ENCODE measurements around the gene SPSB3.
"Not testable (repeated sequence)": the region's sequence is repeated elsewhere in the genome, so short reads cannot be mapped to it uniquely, and the experiment has no call there.

SPSB3 gene

DNA sequence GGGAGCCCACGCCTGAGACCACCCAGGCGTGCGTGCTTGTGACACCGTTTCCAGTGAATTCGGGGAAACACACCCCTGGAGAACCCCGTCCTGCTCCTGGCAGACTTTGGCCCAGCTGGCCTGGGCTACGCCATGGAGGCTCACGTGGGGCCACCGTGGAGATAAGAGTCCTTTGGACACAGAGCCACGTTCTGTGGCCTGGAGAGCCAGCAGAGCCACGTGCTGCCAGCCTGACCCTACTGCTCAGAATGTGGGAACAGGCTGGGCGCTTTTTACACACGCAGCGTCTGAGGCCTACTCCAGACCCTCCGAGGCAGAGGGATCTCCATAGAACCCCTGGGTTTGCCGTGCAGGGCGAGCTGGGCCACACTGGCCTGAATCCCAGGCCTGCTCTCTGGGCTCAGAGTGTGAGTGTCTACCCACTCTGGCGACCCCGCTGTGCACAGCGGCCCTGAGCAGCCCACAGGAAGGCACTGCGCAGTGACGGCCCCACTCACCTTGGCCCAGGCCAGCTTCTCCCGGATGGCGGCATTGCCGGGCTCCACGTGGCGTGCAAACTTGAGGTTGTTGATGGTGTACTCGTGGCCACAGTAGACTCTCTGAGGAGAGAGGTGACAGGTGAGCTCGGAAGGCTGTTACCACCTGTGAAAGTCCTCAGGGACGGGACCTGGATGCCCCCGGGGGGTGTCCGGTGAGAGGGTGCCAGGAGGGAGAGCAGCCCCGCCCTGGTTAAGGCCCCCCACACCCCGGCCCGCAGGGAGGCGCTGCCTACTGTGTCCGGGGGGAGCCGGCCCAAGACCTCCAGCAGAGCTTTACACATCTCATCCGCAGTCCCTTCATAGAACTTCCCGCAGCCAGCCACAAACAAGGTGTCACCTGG is 34.3 kb upstream of the SPSB3 start:
- no peak for DNase-seq (ENCODE audit: low read depth)

GRCh38 chr16:1815461-1815860 is 33.1 kb upstream of the SPSB3 start:
- DNase-seq (ENCODE audit: low read depth) = no peak

GRCh38 chr16:1812732-1813163 is 30.4 kb upstream of the SPSB3 start:
- DNase-seq (ENCODE audit: low read depth) = peak; percentile 30

- DNase-seq (ENCODE audit: low read depth) = no peak
Measured at GRCh38 chr16:1810536-1810935, 28.2 kb upstream of the SPSB3 start.

DNA sequence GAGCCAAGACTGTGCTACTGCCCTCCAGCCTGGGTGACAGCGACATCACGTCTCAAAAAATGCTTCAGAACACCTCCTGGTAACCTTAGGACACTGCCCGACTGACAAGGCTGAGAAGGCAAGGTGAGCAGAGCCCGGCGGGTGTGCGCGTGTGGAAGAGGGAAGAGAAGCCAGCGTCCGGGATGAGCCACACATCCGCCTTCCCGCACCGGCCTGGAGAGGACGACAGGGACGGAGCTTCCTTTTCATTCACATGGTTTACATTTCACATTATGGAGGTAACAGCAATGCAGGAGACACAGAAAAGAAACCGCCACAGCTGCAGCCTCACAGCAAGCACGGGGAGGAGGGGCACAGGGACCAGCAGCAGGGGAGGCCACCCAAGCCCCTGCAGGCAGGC is 27.7 kb upstream of the SPSB3 start:
- DNase-seq (ENCODE audit: low read depth) = no peak

- no peak for DNase-seq (ENCODE audit: low read depth)
Measured at GRCh38 chr16:1809281-1809801, 27.0 kb upstream of the SPSB3 start.

- no peak for DNase-seq (ENCODE audit: low read depth)
Measured at GRCh38 chr16:1808691-1809090, 26.3 kb upstream of the SPSB3 start.

DNA sequence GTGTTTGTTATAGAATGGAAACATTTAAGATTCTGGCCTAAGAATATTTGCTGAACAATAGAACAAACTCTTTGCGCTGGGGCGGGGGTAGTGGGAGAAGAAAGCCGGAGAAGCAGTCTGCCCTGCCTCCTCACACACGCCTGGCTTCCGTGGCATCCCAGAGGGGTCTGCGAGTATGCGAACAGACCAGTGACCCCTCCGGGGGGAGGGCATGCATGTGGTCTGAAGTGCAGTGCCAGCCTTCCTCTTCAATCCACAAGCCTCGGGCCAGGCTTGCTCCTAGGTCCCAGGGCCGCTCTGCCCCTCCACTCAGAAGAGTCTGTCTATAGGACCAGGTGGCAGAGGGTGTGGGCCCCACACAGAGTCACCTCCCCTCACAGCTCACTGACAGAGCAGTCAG is 25.3 kb upstream of the SPSB3 start:
- no peak for DNase-seq (ENCODE audit: low read depth)

GRCh38 chr16:1800701-1801100 is 18.3 kb upstream of the SPSB3 start:
- no peak for DNase-seq (ENCODE audit: low read depth)

DNA sequence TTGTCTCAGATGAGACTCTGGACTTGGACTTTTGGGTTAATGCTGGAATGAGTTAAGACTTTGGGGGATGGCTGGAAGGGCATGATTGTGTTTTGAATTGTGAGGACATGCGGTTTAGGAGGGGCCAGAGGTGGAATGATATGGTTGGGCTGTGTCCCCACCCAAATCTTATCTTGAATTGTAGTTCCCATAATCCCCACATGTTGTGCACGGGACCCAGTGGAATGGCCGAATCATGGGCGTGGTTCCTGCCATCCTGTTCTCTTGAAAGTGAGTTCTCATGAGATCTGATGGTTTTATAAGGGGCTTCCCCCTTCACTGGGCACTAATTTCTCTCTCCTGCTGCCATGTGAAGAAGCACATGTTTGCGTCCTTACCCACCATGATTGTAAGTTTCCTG is 16.9 kb upstream of the SPSB3 start:
- DNase-seq (ENCODE audit: low read depth) = not testable (repeated sequence)

DNA sequence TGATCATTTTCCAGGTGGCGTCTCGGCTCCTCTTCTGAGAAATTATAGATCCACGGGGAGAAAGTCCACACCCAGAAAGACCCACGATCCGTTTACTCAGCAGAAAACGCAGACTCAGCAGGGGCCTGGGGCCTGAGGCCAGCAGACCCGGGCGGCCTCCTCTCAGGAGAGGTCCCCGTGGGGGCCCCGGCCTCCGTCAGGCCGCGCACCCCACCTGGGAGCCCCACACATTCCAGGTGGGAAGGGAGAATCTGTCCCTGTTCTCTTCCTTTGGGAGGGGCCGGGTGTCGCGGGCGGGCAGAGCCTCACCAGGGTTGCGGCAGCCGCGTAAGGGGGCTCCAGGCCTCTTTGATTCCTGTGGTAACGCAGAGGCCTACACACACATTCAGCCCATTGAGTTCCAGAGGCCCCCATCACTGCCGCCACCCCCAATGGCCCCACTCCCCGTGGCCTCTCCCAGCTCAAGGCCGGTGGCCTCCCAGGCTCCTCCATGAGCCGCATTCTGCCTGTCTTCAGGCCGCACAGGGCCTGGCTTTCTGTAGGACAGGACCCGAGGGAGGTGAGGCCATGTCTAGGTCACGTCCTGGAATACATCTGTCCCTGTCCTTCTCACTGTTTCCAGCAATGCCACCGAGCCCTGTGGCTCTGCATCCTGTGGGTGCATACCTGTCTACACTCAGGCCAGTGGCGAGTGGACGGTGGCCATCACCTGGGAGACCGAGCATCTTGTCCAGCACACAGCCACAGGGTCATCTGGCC is 12.7 kb upstream of the SPSB3 start:
- no peak for DNase-seq (ENCODE audit: low read depth)

GRCh38 chr16:1794221-1794871 is 12.0 kb upstream of the SPSB3 start:
- no peak for DNase-seq (ENCODE audit: low read depth)

DNA sequence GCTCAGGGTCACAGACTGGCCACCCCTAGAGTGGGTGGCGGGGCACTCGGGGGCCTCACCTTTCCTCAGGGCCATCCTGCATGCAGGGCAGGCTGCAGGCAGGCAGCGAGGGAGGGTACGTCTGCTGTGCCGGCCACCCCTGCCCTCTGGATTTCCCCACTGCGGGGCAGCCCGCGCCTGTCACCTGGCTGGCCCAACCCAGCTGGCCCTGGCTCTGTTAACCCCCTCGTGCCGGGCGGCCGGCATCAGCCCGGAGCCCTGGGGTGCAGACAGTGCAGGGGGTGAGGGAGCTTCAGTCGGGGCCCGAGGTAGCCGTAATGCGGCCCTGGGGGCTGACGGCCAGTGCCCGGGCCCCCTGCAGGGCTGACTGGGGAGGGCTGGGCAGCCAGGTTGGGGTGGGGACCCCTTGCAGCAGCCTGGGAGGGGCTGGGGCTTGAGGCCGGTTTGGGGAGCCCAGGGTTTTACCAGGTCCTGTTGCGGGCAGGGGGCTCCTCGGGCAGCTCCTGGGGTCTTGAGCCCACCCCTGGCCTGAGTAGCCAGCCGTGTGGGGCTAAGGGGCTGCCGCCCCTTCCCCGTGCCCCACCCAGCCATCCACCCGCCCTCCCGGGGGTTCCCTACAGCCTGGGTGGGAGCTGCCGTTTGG is 11.3 kb upstream of the SPSB3 start, which contains the start of gene IGFALS:
IGFALS (minus strand) TSS at position 128 of the 643 bp plus-strand sequence; CDS start at position 75, 53 bp downstream.
- DNase-seq (ENCODE audit: low read depth) = no peak

GRCh38 chr16:1792836-1793577 is 10.6 kb upstream of the SPSB3 start:
- DNase-seq (ENCODE audit: low read depth) = no peak

- DNase-seq (ENCODE audit: low read depth) = no peak
Measured at GRCh38 chr16:1791943-1792812, 9.8 kb upstream of the SPSB3 start.

DNA sequence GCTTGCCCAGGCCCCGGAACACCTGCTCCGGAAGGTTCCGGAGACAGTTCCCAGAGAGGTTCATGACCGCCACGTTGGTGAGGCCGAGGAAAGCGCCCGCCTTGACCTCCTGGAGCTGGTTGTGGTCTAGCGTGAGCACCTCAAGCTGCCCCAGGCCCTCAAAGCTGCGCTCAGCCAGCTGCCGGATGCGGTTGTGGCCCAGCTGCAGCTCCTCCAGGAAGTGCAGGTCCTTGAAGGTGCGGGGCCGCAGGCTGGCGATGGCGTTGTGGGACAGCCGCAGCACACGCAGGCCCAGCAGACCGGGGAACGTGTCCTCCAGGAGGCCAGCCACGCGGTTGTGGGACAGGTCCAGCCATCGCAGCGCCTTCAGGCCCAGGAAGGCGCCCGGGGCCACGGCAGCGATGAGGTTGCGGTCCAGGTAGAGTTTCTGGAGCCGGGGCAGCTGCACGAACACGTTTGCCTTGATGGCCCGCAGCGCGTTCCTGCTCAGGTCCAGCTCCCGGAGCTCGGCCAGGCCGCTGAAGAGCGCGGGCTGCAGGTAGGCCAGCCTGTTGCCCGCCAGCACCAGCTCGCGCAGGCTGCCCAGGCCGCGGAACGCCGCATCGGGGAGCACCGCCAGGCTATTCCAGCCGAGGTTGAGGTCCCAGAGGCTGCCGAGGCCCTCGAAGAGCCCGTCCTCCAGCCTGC is 9.0 kb upstream of the SPSB3 start:
- DNase-seq (ENCODE audit: low read depth) = no peak

DNA sequence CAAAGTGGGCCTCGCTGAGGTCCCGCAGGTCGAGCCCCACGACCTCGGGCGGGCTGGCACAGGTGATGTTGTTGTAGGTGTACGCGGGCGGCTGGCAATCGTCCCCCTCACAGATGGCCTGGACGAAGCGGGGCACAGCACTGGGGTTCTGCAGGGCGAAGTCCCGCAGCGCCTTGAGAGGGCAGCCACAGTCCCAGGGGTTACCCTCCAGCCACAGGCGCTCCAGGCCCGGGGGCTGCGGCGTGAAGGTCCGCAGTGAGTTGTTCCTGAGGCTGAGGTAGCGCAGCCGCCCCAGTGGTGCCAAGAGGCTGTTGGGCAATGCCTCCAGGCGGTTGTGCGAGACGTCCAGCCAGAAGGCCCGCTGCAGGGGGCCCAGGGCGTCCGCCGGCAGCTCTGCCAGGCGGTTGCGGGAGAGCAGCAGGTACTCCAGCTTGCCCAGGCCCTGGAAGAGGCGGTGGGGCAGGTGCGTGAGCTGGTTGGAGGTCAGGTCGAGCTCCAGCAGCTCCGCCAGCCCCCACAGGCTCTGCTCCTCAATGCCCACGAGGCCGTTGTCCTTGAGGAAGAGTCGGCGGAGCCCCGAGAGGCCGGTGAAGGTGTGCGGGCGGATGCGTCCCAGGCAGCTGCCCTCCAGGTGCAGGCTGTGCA is 8.4 kb upstream of the SPSB3 start:
- no peak for DNase-seq (ENCODE audit: low read depth)

- no peak for DNase-seq (ENCODE audit: low read depth)
Measured at GRCh38 chr16:1790261-1790610, 7.9 kb upstream of the SPSB3 start.

DNA sequence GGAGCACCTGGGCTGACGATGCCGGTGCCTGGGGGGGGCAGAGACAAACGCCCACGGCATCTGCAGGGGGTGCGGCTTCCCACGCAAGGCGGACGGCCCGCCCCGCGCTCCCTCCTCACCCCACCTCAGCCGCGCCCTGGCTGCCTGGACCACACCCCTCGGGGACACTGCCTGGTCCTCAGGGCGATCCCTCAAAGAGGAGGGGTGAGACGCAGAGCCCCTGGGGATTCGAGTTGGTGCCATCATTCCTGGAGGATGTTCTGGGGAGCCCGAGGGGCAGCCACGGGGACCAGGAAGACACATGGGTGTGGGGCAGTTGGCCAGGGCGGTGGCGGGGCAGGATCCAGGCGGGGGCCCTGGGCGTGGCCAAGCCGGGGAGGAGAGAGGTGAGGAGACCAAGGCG is 7.3 kb upstream of the SPSB3 start:
- DNase-seq (ENCODE audit: low read depth) = no peak

Data from activated T-cell treated with anti-CD3 and anti-CD28 coated beads for 24 hours (primary cell).